SJCRH30 (cell line): Measurements from ENCODE around the gene TLCD3B. TPM values are rescaled to one million over a fixed set of nuclear protein-coding genes. Genes with fewer than 3 reads are reported as not detected.

Experiments used
- DNase-seq, 2 experiments: peaks; one replicate each; pipeline ENCODE4 v3.0.0-alpha.2; 2015 to 2020
- H3K27ac ChIP-seq: fragments of 250-450 bp; sonication (Bioruptor Pico); 2 replicates; pipeline ENCODE4 v1.5.1; 2020; ENCODE audit warnings: mild to moderate bottlenecking, moderate library complexity
- H3K27me3 ChIP-seq: fragments of 250-450 bp; sonication (Bioruptor Pico); 2 replicates; pipeline ENCODE4 v1.5.1; 2020; ENCODE audit warnings: mild to moderate bottlenecking, moderate library complexity
- H3K36me3 ChIP-seq: fragments of 250-450 bp; sonication (Bioruptor Pico); 2 replicates; pipeline ENCODE4 v1.5.1; 2020; ENCODE audit warnings: mild to moderate bottlenecking, moderate library complexity
- H3K4me1 ChIP-seq: fragments of 250-450 bp; sonication (Bioruptor Pico); 2 replicates; pipeline ENCODE4 v1.5.1; 2020; ENCODE audit warnings: mild to moderate bottlenecking, moderate library complexity
- H3K4me3 ChIP-seq: fragments of 250-450 bp; sonication (Bioruptor Pico); 2 replicates; pipeline ENCODE4 v1.5.1; 2020; ENCODE audit warnings: mild to moderate bottlenecking, moderate library complexity
- H3K9me3 ChIP-seq: fragments of 250-450 bp; sonication (Bioruptor Pico); replicated peaks from 2 replicates; pipeline ENCODE4 v1.5.1; 2020; ENCODE audit warnings: mild to moderate bottlenecking, moderate library complexity
- total RNA-seq: library from RNA; depleted of rRNA; stranded (reverse); fragments of >200 nt; shearing (Covaris generic); gene quantifications from 2 replicates; pipeline ENCODE4 v1.2.3, GENCODE V29; 2014

The TLCD3B gene
- total RNA-seq, 1 experiment from 2014 or later: 0.49 TPM

- Histone ChIP-seq H3K36me3 (peaks cover 31% of the 10 kb centered on the region), H3K27ac (no peak overlapping the region), H3K4me3 (no peak overlapping the region), H3K9me3 (no peaks in the 10 kb centered on the region), H3K4me1 (no peaks in the 10 kb centered on the region), H3K27me3 (no peaks in the 10 kb centered on the region)
- no peak for DNase-seq
These were observed 44.1 kb downstream of the TLCD3B start for GRCh38 chr16:29986931-29987330.

- H3K27me3 ChIP-seq: no peaks in the 10 kb centered on the region
- no peak overlapping the region for H3K27ac ChIP-seq
- peaks cover 29% of the 10 kb centered on the region for H3K36me3 ChIP-seq
- no peak for DNase-seq
- no peaks in the 10 kb centered on the region for H3K4me1 ChIP-seq
- H3K4me3 ChIP-seq: no peak overlapping the region
- H3K9me3 ChIP-seq: no peaks in the 10 kb centered on the region
These were observed 44.8 kb downstream of the TLCD3B start for GRCh38 chr16:29986231-29986630.

- no peak overlapping the region for H3K27ac ChIP-seq
- no peak overlapping the region for H3K4me3 ChIP-seq
- no peaks in the 10 kb centered on the region for H3K27me3 ChIP-seq
- H3K36me3 ChIP-seq: peaks cover 28% of the 10 kb centered on the region
- no peaks in the 10 kb centered on the region for H3K4me1 ChIP-seq
- H3K9me3 ChIP-seq: no peaks in the 10 kb centered on the region
- DNase-seq: no peak
These were observed 45.7 kb downstream of the TLCD3B start for GRCh38 chr16:29985271-29985811.

GRCh38 chr16:29984764-29985147 lies 46.3 kb downstream of the TLCD3B start:
- Histone ChIP-seq H3K27ac (no peak overlapping the region), H3K4me1 (no peaks in the 10 kb centered on the region), H3K36me3 (peaks cover 29% of the 10 kb centered on the region), H3K4me3 (no peak overlapping the region), H3K9me3 (no peaks in the 10 kb centered on the region), H3K27me3 (no peaks in the 10 kb centered on the region)
- no peak for DNase-seq

GRCh38 chr16:29984137-29984763 lies 46.8 kb downstream of the TLCD3B start:
- Histone ChIP-seq H3K27ac (no peak overlapping the region), H3K4me1 (no peaks in the 10 kb centered on the region), H3K36me3 (peaks cover 32% of the 10 kb centered on the region), H3K27me3 (no peaks in the 10 kb centered on the region), H3K9me3 (no peaks in the 10 kb centered on the region), H3K4me3 (no peak overlapping the region)
- DNase-seq: no peak

- Histone ChIP-seq H3K4me3 (no peak overlapping the region), H3K27me3 (no peaks in the 10 kb centered on the region), H3K4me1 (no peaks in the 10 kb centered on the region), H3K27ac (no peak overlapping the region), H3K36me3 (peaks cover 36% of the 10 kb centered on the region), H3K9me3 (no peaks in the 10 kb centered on the region)
- no peak for DNase-seq
These were observed 47.5 kb downstream of the TLCD3B start for GRCh38 chr16:29983420-29984136.

- DNase-seq: no peak
- no peak overlapping the region for H3K4me3 ChIP-seq
- peaks cover 42% of the 10 kb centered on the region for H3K36me3 ChIP-seq
- no peaks in the 10 kb centered on the region for H3K27me3 ChIP-seq
- no peak overlapping the region for H3K27ac ChIP-seq
- H3K4me1 ChIP-seq: no peaks in the 10 kb centered on the region
- no peaks in the 10 kb centered on the region for H3K9me3 ChIP-seq
These were observed 48.3 kb downstream of the TLCD3B start for GRCh38 chr16:29982560-29983419.

GRCh38 chr16:29978564-29979270 lies 52.4 kb downstream of the TLCD3B start:
- Histone ChIP-seq H3K27ac (no peak overlapping the region), H3K36me3 (peaks cover 27% of the 10 kb centered on the region)

GRCh38 chr16:29978081-29978480 lies 53.0 kb downstream of the TLCD3B start:
- Histone ChIP-seq H3K27me3 (no peaks in the 10 kb centered on the region), H3K36me3 (peaks cover 25% of the 10 kb centered on the region), H3K27ac (no peak overlapping the region)

More at GRCh38 chr16:29978564-29979270, 52.4 kb downstream of the TLCD3B start:
- H3K4me1 ChIP-seq: 0 out of 2 replicates have a peak, but pooled peaks cover 3% of the 10 kb centered on the region
- no peak overlapping the region for H3K4me3 ChIP-seq
- H3K9me3 ChIP-seq: no peaks in the 10 kb centered on the region
- H3K27me3 ChIP-seq: no peaks in the 10 kb centered on the region
- no peak for DNase-seq

GRCh38 chr16:29977063-29977825 lies 53.8 kb downstream of the TLCD3B start:
- Histone ChIP-seq H3K4me1 (0 out of 2 replicates have a peak, but pooled peaks cover 3% of the 10 kb centered on the region), H3K27me3 (no peaks in the 10 kb centered on the region), H3K36me3 (peaks cover 23% of the 10 kb centered on the region), H3K9me3 (peaks cover 4% of the 10 kb centered on the region; the same call in 1 of the 2 replicates), H3K4me3 (no peak overlapping the region), H3K27ac (no peak overlapping the region)
- DNase-seq: no peak

More at GRCh38 chr16:29978081-29978480, 53.0 kb downstream of the TLCD3B start:
- Histone ChIP-seq H3K4me1 (0 out of 2 replicates have a peak, but pooled peaks cover 3% of the 10 kb centered on the region), H3K9me3 (0 out of 2 replicates have a peak, but pooled peaks cover under 1% of the 10 kb centered on the region), H3K4me3 (no peak overlapping the region)
- DNase-seq: no peak

- Histone ChIP-seq H3K36me3 (peaks cover 18% of the 10 kb centered on the region), H3K27ac (no peak overlapping the region), H3K4me1 (0 out of 2 replicates have a peak, but pooled peaks cover 3% of the 10 kb centered on the region), H3K27me3 (no peaks in the 10 kb centered on the region), H3K9me3 (peaks cover 4% of the 10 kb centered on the region; the same call in 1 of the 2 replicates), H3K4me3 (no peak overlapping the region)
- no peak for DNase-seq
These were observed 55.1 kb downstream of the TLCD3B start for GRCh38 chr16:29975811-29976511.

- Histone ChIP-seq H3K27ac (no peak overlapping the region), H3K36me3 (peaks cover 17% of the 10 kb centered on the region), H3K9me3 (peaks cover 4% of the 10 kb centered on the region; the same call in 1 of the 2 replicates), H3K4me3 (peak overlapping the region; percentile 76), H3K27me3 (no peaks in the 10 kb centered on the region), H3K4me1 (0 out of 2 replicates have a peak, but pooled peaks cover 3% of the 10 kb centered on the region)
- no peak for DNase-seq
These were observed 55.9 kb downstream of the TLCD3B start for GRCh38 chr16:29975134-29975538.
